GM19452 (cell line): ENCODE measurements around the gene PDCD1.

Experiments used
- ATAC-seq: cut with Tn5 transposase; IDR thresholded peaks from one replicate; pipeline ENCODE4 v1.9.1; 2021; ENCODE audit not compliant: unreplicated experiment

The PDCD1 gene

GRCh38 chr2:241852981-241853631 lies 5.6 kb downstream of the PDCD1 start:
- no peak for ATAC-seq

- no peak for ATAC-seq
Observed at GRCh38 chr2:241852116-241852980, 6.3 kb downstream of the PDCD1 start.

DNA sequence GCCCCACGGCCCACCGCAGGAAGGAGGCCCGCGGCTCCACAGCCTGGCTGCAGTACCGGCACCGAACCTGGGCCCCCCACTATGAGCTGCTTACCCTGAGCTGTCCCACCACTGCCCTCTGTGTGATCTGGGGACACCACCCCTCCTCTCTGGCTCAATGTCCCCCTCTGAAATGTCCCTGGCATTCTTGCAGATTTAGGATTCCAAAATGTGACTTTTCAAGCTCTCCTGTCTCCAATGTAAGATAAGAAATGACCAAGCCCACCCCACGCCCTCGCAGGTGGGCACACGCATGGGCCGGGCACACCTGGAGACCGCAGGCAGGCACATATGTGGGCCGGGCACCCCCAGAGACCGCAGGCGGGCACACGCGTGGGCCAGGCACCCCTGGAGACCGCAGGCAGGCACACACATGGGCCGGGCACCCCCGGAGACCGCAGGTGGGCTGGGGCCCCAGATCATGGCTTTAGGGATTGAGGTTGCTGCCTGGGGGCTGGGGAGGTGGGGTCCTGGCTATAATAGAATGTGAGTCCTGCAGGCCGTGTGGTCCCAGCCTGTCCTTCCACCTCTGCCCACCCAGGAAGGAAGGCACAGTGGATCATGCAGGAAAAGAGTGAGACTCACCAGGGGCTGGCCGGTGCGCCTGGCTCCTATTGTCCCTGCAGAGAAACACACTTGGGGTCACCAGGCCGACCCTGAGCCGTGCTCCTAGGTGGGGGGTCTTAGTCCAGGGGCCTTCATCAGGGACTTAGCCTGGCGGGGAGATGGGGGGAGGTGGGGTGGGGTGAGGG lies 7.2 kb downstream of the PDCD1 start:
- no peak for ATAC-seq

DNA sequence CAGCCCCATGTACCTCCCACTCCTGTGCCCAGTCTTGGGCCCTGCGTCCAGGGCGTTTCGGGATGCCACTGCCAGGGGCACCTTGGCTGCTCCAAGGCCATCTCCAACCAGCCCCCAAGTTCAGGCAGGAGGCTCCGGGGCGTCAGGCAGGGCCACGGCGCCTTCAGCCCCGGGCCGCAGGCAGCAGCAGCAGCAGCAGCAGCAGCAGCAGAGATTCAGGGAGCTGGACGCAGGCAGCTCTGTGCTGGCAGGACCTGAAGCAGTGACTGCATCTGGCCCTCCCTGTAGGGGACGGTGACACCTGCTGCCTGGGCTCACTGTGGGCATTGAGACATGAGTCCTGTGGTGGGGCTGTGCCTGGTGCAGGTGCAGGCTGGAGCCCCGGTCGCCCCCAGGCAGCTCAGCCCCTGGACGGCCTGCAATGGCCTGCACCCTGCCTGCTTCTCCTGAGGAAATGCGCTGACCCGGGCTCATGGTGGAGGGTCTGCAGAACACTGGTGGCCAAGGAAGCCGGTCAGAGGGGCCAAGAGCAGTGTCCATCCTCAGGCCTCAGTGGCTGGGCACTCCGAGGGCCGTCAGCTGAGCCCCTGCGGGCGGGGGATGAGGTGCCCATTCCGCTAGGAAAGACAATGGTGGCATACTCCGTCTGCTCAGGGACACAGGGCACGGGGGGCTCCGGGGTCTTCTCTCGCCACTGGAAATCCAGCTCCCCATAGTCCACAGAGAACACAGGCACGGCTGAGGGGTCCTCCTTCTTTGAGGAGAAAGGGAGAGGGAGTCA lies 8.0 kb downstream of the PDCD1 start:
- ATAC-seq = no peak

- no peak for ATAC-seq
Observed at GRCh38 chr2:241849616-241850543, 8.8 kb downstream of the PDCD1 start.

DNA sequence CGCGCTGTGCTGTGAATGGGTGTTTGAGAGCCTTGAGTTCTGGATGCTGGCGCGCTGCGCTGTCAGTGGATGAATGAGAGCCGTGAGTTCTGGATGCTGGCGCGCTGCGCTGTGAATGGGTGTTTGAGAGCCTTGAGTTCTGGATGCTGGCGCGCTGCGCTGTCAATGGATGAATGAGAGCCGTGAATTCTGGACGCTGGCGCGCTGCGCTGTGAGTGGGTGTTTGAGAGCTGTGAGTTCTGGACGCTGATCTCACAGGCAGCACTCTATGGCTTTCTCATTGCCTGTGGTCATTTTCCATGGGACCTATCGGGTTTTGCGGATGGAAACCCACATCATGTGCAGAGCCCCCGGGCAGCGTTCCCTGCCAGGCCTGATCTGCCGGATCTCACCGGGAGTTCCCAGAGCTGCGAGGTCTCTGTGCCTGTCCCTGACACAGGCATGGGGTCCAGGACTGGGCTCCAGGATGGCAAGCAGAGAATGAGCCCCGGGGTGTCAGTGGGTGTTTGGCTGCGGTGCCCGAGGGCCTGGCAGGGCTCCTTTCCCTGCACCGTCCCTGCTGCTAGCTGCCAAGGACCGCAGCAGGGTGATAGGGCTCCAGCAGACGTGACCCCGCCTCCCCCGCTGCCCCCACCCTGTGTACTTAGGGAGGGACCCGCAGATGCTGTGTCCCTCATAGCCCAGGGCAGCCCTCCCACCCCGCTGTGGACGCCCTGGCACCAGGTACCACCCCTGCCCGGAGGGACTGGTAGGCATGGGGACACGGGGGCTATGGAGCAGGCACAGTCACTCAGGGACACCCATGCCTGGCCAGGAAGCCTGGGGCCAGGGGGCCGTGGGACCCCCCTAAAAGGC lies 9.7 kb downstream of the PDCD1 start:
- ATAC-seq = no peak

GRCh38 chr2:241846406-241846805 lies 12.3 kb downstream of the PDCD1 start:
- ATAC-seq = no peak

DNA sequence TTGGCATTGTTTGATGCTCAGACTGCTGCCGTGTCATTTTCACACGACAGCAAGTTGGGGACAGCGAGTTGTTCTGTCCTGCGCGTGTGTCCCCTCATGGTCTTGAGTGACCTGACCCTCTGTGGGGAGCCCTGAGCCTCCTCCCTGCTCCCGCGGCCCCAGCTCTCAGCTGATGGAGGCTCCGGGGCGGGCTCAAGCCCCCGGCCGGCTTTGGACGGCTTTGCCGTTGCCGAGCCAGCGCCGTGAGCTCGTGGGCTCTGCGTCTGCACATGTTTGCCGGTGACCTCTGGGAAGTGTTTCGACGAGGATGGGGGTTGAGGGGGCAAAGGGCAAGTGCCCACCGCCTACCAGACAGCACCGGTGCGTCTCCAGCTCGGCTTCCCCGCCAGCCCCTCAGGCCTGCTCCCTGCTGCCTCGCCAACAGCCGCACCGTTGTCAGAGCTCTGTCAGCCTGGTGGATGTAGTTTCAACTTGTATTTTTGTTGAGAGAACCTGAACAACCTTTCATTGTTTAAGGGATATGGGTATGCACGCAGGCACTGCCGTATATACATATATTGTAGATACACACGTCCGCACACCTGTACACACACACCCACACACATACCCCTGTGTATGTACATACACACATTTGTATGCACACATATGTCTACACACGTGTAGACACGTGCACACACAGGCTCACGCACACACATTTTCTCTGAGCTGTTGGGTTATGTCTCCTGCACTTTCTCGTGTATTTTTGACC lies 13.7 kb downstream of the PDCD1 start:
- ATAC-seq = no peak

DNA sequence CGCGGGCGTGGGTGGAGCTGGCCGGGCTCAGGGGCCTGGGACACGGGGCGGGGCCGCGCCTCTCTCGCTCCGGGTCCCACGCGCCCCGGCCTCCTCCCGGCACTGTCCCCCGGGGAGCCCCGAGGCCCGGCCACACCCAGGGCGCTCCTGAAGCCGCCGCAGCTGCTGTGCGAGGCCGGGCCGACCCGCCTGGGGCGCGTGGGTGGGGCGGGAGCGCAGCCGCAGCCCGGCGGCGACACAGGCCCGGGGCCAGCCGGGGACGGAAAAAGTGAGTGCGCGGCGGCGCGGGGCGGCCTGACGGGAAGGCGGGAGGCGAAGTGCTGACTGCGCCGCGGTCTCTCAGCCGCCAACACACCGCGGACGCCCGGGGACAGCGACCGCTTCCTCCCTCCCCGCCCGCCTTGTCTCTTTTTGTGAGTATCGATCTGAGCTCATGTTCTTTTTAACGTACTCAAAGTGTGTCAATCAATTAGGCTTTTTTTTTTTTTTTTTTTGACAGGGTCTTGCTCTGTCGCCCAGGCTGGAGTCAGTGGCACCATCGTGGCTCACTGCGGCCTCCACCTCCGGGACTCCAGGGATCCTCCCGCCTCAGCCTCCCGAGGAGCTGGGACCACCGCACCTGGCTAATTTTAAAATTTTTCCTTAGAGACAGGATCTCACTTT lies 14.5 kb downstream of the PDCD1 start:
- peak; percentile 71 for ATAC-seq

- ATAC-seq = no peak
Observed at GRCh38 chr2:241843321-241844065, 15.2 kb downstream of the PDCD1 start.

DNA sequence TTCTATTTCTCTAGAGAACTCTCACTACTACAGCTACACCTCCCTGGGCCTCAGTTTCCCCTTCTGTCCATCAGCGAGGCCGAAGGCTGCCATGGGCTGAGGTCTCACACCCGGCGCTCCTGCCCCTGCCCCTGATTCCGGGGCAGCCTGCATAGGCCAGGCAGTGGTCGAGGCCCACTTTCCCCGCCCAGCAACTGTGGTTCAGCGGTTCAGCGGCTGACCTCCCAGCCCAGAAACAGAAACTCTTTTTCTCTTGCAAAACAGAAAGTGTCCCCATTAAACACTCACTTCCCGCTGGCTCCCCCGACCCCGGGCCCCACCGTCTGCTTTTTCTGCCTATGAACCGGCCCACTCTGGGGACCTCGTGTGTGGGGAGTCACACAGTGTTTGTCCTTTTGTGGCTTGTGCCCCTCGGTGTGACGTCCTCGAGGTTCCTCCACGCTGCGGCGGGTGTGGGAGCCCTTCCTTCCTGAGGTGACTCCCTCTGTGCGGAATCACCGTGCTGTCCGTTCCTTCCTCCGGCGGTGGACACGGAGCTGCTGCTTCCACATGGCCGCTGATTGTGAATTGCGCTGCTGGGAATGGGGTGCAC lies 16.0 kb downstream of the PDCD1 start:
- no peak for ATAC-seq

DNA sequence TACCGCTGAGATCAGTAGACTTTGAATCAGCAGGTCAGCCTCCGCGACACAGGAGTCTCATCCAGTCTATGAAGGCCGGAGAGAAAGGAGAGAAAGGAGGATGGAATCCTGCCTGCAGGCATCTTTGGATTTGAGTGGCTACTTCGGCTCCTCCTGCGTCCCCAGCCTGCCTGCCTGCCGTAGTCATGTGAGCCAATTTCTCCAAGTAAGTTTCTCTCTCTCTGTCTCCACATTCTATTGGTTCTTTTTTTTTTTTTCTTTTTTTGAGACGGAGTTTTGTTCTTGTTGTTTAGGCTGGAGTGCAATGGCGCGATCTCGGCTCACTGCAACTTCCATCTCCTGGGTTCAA lies 16.7 kb downstream of the PDCD1 start:
- ATAC-seq = no peak

GRCh38 chr2:241841181-241842066 lies 17.3 kb downstream of the PDCD1 start:
- no peak for ATAC-seq

- no peak for ATAC-seq
Observed at GRCh38 chr2:241837197-241837965, 21.3 kb downstream of the PDCD1 start.

- no peak for ATAC-seq
Observed at GRCh38 chr2:241836292-241836691, 22.4 kb downstream of the PDCD1 start.
